Measurements from ENCODE around the gene LRRC4C. TPM values are rescaled to one million over a fixed set of nuclear protein-coding genes. Genes with fewer than 3 reads are reported as not detected.

The LRRC4C gene
- total RNA-seq, 2 donors from 2014 or later, result 0.84 to 0.95 TPM

DNA sequence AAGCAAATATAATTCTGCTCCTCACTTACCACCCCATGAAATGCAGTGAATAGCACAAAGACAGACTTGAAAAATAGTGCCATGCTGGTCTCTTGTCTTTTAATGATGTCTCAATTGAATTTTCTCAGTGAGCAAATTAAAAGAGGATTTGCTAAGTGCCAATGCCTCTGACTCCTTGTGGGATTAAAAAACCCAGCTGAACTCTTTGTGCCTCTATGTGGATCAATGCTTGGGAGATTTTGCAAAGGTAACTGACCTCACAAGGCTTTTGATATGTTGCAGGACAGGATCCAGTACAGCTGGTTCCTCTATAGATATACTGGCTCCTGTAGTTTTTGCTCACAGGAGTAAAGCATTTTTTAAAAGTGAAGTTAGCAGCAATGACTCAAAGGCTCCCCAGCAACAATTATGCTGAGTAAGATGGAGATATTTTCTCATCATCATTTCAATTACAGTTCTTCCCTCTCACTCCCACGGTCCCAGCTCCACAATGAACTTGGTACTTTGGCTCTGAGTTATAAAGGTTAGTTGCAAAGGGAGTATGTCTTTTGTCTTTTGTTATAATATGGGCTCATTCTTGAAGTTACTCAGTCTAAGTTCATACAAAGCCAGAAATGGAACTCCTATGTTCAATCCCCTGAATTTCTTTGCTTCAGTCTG is 471.5 kb downstream of the LRRC4C start:
- no peak overlapping the region for H3K9ac ChIP-seq (ENCODE audit: extremely low read depth, low read length, poor library complexity, severe bottlenecking)
- no peak overlapping the region for H3K27ac ChIP-seq (ENCODE audit: low read depth, low read length)
- no peaks in the 10 kb centered on the region for H3K36me3 ChIP-seq (ENCODE audit: control insufficient read depth, insufficient read depth, low read length)
- TF ChIP-seq, protein P1, sequence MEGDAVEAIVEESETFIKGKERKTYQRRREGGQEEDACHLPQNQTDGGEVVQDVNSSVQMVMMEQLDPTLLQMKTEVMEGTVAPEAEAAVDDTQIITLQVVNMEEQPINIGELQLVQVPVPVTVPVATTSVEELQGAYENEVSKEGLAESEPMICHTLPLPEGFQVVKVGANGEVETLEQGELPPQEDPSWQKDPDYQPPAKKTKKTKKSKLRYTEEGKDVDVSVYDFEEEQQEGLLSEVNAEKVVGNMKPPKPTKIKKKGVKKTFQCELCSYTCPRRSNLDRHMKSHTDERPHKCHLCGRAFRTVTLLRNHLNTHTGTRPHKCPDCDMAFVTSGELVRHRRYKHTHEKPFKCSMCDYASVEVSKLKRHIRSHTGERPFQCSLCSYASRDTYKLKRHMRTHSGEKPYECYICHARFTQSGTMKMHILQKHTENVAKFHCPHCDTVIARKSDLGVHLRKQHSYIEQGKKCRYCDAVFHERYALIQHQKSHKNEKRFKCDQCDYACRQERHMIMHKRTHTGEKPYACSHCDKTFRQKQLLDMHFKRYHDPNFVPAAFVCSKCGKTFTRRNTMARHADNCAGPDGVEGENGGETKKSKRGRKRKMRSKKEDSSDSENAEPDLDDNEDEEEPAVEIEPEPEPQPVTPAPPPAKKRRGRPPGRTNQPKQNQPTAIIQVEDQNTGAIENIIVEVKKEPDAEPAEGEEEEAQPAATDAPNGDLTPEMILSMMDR (conservative IDR thresholded peaks at IDR 0.05), result no peak
- Mint-ChIP-seq H3K27me3 (ENCODE audit: insufficient read depth) (no peaks in the 10 kb centered on the region), H3K4me1 (no peaks in the 10 kb centered on the region), H3K9me3 (peaks cover 4% of the 10 kb centered on the region), H3K36me3 (ENCODE audit: low read depth) (no peaks in the 10 kb centered on the region), H3K27ac (no peak overlapping the region), H3K4me3 (no peak overlapping the region)
- H3K27me3 ChIP-seq (ENCODE audit: control insufficient read depth, insufficient read depth, low read length, poor library complexity, severe bottlenecking), result no peaks in the 10 kb centered on the region
- 80% methylated on average over 1 of the region's 1 CpG; no CpG with 5 or more reads in 1 of the 2 experiments for WGBS, 2 experiments (ENCODE audit: insufficient coverage in 1 of 2, insufficient read length in 1 of 2)
- no peaks in the 10 kb centered on the region for H3K9me3 ChIP-seq (ENCODE audit: control insufficient read depth, low read length)
- DNase-seq, result no peak
- no peak overlapping the region for H3K4me3 ChIP-seq (ENCODE audit: low read length)
- no peaks in the 10 kb centered on the region for H3K4me1 ChIP-seq (ENCODE audit: control insufficient read depth, insufficient read depth, low read length)

DNA sequence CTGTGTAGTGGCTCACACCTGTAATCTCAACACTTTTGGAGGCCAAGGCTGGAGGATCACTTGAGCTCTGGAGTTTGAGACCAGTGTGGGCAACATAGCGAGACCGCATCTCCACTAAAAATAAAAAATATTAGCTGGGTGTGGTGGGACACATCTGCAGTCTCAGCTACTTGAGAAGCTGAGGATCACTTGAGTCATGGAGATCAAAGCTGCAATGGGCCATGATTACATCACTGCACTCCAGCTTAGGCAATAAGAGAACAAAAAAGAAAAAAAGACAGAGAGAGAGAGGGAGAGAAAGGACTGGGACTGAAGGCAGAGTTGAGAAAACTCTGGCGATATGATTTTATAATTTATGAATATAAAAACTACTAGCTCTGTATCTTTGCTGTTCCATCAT is 473.1 kb downstream of the LRRC4C start:
- Histone ChIP-seq H3K9me3 (ENCODE audit: control insufficient read depth, low read length) (no peaks in the 10 kb centered on the region), H3K9ac (ENCODE audit: extremely low read depth, low read length, poor library complexity, severe bottlenecking) (no peak overlapping the region), H3K36me3 (ENCODE audit: control insufficient read depth, insufficient read depth, low read length) (no peaks in the 10 kb centered on the region), H3K27me3 (ENCODE audit: control insufficient read depth, insufficient read depth, low read length, poor library complexity, severe bottlenecking) (no peaks in the 10 kb centered on the region), H3K4me3 (ENCODE audit: low read length) (no peak overlapping the region), H3K27ac (ENCODE audit: low read depth, low read length) (no peak overlapping the region), H3K4me1 (ENCODE audit: control insufficient read depth, insufficient read depth, low read length) (no peaks in the 10 kb centered on the region)
- Mint-ChIP-seq H3K9me3 (peaks cover 4% of the 10 kb centered on the region), H3K27me3 (ENCODE audit: insufficient read depth) (no peaks in the 10 kb centered on the region), H3K36me3 (ENCODE audit: low read depth) (no peaks in the 10 kb centered on the region), H3K4me3 (no peak overlapping the region), H3K4me1 (no peaks in the 10 kb centered on the region), H3K27ac (no peak overlapping the region)
- TF ChIP-seq, protein P1 (conservative IDR thresholded peaks at IDR 0.05), result no peak
- 96% methylated on average over 2 of the region's 3 CpGs; no CpG with 5 or more reads in 1 of the 2 experiments for WGBS, 2 experiments (ENCODE audit: insufficient coverage in 1 of 2, insufficient read length in 1 of 2)
- no peak for DNase-seq

DNA sequence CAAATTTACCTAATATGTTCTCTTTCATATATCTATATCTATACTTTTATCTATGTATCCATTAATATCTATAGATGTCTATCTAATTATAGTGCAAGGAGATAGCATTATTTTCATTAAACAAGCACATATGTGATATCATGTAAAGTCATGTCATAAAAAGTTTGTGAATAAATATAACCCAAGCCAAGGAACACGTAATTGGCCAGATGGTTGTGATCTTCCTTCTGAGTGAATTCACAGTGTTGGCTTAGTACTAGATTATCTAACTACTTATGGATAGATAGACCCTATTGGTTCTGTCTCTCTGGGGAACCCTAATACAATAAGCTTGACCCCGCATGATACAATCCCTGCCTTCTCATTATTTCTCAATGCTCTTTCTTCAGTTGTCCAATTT is 484.4 kb downstream of the LRRC4C start:
- DNase-seq, result no peak
- Histone ChIP-seq H3K4me3 (ENCODE audit: low read length) (no peak overlapping the region), H3K9me3 (ENCODE audit: control insufficient read depth, low read length) (peaks cover 4% of the 10 kb centered on the region), H3K27me3 (ENCODE audit: control insufficient read depth, insufficient read depth, low read length, poor library complexity, severe bottlenecking) (no peaks in the 10 kb centered on the region), H3K4me1 (ENCODE audit: control insufficient read depth, insufficient read depth, low read length) (no peaks in the 10 kb centered on the region), H3K36me3 (ENCODE audit: control insufficient read depth, insufficient read depth, low read length) (no peaks in the 10 kb centered on the region), H3K27ac (ENCODE audit: low read depth, low read length) (no peak overlapping the region), H3K9ac (ENCODE audit: extremely low read depth, low read length, poor library complexity, severe bottlenecking) (no peak overlapping the region)
- no peaks in the 10 kb centered on the region for H3K4me1 Mint-ChIP-seq
- H3K27ac Mint-ChIP-seq, result no peak overlapping the region
- no peaks in the 10 kb centered on the region for H3K27me3 Mint-ChIP-seq (ENCODE audit: insufficient read depth)
- H3K4me3 Mint-ChIP-seq, result no peak overlapping the region
- H3K9me3 Mint-ChIP-seq, result peaks cover 25% of the 10 kb centered on the region
- no peaks in the 10 kb centered on the region for H3K36me3 Mint-ChIP-seq (ENCODE audit: low read depth)
- 92 to 100% methylated on average over 1 to 2 of the region's 2 CpGs for WGBS, 2 experiments (ENCODE audit: insufficient coverage in 1 of 2, insufficient read length in 1 of 2)
- TF ChIP-seq, protein P1 (conservative IDR thresholded peaks at IDR 0.05), result no peak

Data from endodermal cell (in vitro differentiated cells).